H4 (cell line): ENCODE measurements around the gene SLC16A8. TPM values are rescaled to one million over a fixed set of nuclear protein-coding genes. Genes with fewer than 3 reads are reported as not detected.
A peak's percentile ranks its signal among the peaks of the same experiment; 100 is the strongest.
"Not testable (repeated sequence)": the region's sequence is repeated elsewhere in the genome, so short reads cannot be mapped to it uniquely, and the experiment has no call there.

Source experiments
- DNase-seq: peaks from one replicate; pipeline ENCODE4 v3.0.0-alpha.2; 2015; ENCODE audit warnings: low spot score
- total RNA-seq: library from RNA; depleted of rRNA; stranded (reverse); fragments of >200 nt; shearing (Covaris generic); gene quantifications from 2 replicates; pipeline ENCODE4 v1.2.3, GENCODE V29; 2014

SLC16A8 gene
- total RNA-seq, 1 experiment from 2014 or later: not detected

DNA sequence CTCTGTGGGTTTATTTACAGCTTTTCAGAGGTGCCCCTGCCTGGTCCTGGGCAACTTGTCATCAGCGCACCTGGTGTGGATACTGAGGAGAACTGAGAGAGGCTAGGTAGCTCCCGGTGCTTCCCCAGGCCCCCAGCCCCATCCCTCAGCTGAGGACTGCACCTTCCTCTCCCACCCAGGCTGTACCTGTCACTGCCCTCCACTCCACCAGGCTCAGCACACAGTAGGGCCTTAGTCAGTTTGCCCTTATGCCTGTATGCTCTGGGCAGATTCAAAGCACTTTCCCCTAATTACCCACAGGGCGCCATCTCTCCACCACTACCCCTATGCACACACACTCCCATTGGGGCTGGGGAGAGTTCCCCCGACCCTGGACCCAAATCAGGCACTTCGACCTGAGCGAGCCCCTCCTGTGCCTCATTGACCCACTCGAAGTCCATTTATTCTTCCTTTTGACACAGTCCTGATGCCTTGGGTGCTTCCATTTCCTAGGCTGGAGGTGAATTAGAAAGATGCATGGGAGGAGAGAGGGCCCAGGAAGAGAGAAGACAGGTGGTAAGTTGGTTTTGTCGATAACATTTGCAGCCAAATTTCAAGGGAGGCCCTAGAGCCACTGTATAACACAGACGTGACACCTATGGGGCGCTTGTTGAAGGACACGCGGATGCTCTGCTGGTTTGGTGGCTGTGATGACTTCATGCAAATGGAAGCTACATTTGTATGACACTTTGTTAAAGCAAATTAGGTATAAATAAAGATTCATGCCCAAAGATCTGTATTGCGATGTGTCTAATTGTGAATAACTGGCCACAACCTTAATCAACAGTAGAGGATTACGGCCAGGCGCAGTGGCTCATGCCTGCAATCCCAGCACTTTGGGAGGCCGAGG lies 40.6 kb downstream of the SLC16A8 start:
- DNase-seq: no peak

DNA sequence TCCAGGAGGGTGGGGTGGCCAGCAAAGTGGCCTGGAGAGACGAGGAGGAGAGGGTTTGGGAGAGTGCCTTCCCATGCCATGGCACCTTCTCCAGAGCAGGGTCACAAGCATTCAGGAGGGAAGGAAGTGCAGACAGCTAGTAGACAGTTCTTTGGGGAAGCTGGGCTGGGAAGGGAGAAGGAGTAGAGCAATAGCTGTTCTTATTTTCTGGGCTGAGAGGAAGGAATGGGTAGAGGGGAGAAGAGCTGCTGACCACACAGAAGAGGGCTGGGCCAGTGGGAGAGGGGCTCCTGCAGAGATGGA lies 41.5 kb downstream of the SLC16A8 start:
- no peak for DNase-seq

DNA sequence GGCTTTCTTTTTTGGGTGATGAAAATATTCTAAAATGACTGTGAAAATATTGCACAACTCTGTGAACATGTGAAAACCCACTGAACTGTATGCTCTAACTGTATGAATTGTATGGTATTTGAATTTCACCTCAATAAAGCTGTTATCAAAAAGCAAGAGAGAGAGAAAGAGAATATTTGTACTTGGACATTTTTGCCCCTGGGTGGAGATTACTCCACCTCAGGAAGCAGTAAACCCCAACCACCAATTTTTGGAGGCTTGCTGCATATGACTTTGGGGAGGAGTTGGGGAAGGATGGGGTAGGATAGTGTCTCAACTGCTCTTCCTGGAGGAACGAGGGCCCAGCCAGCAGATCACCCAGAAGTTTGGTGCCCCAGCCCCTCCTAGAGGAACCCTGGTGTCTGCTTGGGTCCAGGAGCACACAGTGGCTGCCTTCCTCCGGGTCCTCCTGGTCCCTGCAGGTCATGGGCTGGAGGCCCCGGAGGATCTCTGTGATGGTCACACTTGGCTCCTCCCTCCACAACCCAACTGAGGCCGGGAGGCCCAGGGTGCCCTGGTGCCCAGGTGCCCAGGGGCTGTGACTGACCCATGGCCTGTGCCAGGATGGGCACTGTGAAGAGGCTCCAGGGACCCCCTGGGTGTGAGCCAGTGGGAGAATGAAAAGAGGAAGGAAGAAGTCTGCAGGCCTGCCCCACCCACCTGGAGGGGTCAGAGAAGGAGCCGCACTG lies 42.1 kb downstream of the SLC16A8 start:
- no peak for DNase-seq

DNA sequence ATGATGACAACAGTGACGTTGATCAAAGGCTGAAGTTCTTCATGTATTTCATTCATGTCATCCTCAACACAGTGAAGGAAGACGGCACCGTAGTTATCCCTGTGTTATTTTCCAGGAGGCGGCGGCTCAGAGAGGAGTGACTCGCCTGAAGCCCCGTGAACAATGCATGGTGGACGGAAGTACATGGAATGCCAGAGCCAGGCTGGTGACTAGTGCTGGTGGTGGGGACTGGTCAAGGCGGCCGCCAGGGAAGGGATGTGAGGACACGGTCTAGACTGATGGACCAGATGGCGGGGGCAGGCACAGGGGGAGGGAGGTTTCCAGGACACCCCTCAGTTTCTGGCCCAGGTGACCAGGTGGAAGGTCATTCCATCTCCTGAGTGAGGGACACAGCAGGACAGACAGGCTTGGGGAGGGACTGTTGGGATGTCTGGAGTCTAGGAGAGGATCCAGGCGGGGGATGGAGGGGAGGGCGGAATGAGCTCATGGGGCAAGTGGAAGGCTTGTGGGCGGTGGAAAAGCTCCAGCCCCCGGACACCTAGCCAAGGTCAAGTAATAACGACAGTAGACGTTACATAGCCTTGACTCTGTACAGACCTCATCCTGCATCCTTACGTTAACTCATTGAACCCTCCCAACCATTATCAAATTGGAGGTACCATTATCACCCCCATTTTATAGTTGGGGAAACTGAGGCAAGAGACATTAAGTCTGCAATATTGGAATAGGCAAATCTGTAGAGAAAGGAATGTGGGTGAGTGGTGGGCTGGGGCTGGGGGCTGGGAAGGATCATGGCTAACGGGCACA lies 42.8 kb downstream of the SLC16A8 start:
- DNase-seq: no peak

DNA sequence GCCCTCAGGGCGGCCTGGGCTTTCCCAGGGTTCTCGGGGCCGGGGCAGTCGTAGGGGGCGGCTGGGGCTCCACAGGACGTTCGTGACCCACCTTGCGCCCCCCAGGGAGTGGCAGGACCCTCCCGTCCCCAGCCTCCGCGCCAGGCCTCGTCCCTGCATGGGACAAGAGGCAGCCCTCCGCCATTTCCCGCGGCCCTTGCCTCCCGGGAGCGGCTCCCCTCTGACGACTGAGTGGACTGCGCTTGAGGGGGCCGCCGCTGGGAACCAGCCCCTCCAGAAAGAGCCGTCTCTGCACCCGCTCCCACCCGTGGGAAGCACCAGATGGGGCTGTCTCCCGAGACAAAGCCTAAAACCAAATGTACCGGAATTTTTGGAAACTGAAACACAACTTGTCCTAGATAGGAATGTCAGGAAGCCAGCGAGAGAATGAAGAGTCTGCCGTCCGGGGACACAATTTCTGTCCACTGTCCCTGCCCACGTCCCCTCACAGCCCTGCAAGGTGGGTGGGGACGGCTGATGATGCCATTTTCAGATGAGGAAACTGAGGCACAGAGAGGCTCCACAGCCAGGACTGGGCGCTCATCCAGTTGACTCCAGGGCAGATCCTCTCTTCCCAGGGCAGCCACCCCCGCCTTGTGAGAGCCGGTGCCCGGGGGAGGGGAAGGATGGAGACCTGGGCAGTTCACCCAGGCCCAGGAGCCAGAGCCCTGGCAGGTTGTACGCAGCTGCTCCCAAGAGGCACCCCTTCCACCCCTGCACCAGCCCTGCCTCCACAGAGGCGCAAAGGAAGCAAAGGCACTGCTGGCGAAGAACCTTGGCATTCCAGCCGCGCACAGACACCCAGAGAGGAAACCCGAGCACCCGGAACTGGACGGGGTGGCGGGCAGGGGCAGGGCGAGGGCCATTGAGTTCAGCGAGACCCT lies 44.8 kb downstream of the SLC16A8 start:
- no peak for DNase-seq

DNA sequence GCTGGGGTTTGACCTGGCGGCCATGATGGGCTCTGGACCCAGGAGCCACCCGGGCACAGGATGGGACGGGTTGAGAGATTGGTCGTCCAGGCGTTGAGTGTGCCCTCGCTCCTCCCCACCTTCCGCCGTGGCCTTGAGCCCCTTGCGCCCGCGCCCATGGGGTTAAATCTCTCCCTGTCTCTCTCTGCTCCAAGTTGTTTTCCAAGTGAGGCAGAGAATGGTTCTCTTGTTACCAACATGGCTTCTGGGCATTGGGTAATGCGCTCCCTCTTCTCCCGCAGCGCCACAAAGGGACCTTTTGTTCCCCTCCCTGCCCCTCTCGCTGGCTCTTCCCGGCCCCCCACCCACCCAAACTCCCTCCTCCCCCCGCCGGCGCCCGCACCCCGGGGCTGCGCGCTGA lies 45.6 kb downstream of the SLC16A8 start:
- DNase-seq: no peak

DNA sequence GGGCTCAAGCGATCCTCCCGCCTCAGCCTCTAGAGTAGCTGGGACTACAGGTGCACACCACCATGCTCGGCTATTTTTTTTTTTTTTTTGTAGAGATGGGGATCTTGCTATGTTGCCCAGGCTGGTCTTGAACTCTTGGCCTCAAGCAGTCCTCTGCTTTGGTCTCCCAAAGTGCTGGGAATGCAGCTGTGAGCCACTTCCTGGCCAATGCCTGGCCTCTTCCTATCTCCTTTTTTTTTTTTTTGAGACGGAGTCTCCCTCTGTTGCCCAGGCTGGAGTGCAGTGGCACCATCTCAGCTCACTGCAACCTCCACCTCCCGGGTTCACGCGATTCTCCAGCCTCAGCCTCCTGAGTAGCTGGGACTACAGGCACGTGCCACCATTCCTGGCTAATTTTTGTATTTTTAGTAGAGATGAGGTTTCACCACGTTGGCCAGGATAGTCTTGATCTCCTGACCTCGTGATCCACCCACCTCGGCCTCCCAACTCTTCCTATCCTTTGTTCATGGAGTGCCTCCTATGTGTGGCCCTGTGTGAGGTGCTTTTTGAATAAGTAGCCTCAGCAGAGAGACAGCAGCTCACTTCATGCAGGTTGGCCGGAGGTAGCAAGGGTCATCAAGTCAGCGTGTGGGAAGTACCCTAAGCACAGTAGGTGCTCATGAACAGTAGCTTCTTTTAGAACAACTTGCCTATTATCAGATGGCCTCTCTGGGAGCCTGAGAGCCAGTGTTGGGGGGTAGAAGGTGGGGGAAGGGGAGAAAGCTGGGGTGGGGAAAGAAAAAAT lies 46.4 kb downstream of the SLC16A8 start:
- DNase-seq: not testable (repeated sequence)

DNA sequence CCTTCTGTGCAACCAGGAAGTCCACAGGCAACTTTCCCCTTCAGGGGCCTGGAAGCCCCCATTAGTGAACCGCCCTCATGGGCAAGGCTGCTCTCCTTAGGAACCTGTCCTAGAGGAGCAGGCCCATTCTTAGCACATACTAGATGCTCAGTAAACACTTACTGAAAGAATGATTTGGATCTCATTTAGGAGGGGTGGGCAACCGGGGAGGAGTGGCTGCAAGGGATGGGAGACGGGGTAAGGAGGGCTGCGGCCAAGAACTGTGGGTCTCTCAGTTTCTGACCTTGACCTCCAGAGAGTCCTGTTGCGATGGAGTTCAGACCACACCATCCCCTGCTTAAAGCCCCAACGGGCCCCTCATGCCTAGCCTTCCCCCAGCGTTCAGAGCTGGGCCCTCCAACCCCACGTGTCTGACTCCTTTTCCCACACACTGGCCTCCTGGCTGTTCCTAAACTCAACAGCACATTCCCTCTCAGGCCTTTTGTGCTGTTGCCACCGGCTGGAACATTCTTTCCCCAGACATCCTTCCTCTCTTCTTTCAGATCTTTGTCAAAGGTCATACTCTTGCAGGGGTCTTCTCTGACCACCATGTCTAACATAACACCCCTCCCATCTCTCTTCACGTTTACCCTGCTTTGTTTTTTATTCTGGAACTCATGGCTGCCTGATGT lies 47.5 kb downstream of the SLC16A8 start:
- no peak for DNase-seq

DNA sequence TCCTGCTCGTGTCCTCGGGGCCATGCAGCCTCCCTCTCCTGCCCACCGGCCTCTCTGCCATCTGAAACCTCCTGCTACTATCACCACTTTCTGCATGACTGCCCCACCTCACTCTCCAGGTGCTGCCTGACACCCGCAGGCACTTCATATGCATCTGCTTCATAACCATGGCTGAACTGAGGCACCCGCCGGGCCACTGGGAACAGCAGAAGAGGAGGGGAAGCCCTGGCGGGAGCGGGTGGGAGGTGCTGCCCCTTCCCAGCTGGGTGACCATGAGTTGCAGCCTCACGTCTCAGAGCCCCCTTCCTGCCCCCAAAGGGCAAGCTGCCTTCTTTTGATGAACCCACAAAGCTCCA lies 48.5 kb downstream of the SLC16A8 start:
- no peak for DNase-seq

DNA sequence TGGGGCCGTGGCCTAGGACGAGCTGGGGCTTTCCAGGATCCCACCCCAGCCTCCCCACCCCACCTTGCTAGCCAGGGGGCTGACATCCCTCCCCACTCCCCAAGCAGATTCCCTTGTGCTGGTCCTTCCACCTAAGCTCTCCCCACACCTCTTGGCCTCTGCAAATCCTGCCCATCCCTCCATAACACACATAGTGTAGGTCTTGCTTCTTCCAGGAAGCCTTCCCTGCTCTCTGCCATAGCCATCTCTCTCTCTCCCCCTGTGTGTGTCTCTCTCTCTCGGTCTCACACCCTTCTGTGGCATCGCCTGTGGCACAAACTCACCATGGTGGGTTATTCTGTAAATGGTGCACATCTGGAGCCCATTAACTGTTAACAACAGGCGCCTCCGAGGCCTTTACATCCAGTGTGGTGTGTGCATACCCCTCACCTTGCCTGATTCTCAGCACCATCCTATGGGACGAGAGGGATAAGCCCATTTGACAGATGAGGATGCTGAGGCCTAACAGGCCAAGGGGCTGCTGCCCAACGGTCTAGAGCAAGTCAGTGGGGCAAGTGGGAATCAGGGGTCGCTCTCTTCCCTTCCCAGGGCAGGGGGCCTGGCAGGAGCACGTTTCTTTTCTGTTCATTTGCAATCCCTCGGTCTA lies 49.0 kb downstream of the SLC16A8 start:
- no peak for DNase-seq

DNA sequence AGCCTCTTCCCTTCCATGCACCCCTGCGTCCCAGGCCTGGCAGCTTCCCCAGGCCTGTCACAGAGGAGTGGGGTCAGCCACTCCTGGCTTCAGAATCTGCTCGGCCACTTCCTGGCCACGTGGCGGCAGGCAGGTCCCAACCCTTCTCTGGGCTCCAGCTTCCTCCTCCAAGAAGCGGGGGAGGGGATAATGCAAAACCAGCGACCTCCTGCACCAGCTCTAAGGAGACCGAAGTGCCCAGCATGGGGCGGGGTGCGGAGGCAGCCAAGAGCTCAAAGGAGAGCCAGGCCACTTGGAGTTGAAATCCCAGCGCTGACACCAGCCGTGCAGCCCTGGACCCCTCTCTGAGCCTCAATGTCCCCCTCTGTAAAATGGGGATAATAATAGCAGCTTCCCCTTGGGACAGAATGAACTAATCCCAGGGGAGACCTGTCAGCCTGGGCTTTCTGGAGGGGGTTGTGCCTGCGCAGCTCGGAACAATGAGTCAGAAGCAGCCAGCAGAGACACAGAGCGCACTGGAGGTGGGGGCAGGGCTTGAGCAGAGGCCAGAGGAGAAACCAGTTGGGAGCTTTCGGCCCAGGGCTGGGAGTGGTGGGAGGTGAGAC lies 49.6 kb downstream of the SLC16A8 start:
- DNase-seq: peak; percentile 87

DNA sequence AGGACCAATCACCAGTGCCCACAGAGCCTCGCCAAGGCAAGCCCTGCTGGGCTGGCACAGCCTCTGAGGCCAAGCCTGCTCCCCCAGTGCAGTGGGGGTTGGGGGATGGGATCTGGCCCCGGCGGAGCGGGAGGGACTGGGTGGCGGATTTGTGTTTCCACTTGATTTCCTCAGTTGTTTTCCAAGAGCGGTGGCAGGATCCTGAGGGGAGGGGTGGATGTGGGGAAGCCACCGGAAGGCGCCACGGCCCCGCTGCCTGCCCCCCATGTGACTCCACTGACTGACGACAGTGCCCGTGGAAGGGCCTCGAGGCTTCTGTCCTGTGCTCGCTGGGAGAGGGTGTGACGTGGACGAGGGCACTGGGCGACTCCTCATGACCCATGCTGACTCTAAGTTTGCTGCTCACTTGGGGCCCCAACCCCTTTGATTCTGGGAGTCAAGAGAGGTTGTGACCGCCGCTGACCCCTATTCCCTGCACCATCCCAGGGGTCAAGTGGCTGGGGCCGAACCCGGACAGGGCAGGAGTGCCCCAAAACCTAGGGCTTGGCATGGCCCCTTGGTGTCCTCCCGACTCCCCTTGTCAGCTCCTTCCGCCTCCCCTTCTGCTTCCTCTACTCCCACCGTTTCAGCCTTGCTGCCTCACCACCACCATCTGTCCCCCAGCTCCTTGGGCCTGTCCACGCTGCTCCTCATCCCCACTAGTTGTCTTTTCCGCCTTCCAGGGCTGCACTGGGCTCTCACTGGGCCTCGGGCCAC lies 50.3 kb downstream of the SLC16A8 start:
- no peak for DNase-seq

DNA sequence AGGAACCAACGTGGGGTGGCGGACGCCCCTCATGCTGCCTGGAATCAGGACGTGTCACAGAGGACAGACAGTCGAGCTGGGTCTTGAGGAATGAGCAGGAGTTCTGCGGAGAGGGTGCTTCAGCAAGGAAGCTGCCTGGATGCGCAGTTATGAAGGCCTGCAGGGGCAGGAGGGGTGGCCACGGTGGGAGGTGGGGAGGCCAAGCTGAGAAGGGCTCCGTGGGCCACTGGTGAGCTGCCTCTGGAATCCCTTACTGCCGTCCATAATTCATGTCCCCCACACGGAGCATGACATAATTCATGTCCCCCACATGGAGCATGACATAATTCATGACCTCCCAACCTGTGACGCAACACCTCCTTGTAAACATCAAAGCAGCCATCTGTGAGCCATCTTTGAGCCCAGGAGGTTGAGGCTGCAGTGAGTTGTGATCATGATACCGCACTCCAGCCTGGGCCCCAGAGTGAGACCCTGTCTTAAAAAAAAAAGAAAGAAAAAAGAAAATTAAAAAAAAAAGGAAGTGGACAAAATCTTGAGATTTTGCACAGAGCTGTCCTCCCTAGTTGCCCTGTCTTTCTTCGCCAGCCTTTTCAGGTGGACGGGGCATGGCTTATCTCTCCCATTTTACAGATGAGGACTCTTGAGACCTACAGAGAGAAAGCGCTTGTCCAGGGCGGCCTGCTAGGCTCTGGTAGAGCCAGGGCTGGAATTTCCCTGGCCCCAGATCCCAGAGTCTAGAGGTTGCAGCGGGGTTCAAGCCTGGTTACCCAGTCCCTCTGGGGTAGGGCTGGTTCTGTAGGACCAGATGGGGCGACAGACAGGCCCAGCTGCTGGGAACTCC lies 51.1 kb downstream of the SLC16A8 start:
- DNase-seq: peak; percentile 42

DNA sequence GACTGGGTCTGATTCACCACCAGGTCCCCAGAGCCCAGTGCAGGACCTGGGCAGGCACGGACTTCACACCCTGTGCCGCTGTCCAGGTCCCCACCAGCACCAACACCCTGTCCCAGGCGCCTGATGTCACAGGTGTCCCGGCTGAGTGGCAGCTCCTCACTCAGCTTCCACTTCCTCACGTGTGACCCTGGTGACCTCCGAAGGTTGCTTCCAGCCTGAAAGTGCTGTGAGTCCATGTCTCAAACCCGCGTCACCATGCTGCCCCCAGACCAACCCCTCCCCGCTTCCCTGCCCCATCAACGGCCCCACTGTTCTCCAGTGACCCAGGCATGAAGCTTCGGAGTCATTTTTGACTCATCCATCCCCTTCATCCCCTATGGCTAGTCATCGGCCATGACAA lies 52.5 kb downstream of the SLC16A8 start:
- no peak for DNase-seq

DNA sequence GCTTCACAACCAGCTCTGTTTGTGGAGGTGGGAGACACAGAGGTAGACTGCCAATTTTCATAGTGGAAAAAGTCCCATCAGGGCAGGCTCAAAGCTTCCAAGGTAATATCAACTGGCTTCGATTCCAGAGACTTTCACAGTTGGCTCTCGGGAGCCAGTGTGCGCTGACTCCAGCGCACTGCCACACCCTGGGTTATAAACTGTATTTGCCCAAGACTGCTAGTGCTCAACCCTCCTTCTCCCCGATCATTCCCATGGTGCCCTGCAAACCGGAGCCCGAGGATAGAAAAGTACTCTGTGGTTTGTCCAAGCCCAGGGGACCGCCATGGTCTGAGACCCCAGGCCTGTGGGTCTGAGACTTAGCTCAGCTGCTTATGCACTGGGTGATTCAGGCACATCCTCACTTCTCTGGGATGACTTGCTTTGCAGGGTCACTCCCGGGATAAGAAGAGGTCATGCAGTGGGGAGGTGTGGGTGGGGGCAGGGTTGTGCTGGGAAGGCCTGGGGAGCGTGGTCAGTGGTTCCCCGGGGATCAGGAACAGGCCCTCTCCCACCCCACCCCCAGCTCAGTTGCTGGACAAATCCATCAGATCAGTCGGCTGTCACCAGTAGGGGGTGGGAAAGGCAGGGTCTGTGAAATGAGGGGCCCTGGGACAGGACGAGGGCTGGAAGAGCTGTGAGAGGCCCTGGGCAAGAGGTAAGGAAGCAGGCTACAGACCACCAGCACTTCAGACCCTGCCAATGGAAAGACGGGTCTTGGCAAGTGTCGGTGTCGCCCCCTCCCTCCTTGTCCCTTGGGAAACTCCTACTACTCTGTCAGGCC lies 53.5 kb downstream of the SLC16A8 start:
- no peak for DNase-seq

DNA sequence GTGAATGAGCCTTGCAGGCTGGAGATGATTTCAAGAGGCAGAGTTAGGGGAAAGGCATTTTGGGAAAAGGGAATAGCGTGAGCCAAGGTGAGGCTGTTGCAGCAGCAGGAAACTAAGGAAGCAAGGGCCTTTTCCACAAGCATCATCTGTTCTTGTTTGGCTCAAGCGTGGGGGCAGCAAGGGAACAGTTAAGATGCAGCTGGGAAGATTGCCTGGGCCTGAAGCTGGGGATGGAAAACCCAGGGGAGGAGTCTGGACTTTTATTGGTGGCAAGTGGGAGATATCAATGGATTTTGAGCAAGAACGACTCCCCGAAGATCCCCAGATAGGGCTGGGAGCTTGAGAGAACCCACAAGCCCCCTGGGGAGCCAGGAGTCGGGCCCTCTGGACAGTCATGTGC lies 54.1 kb downstream of the SLC16A8 start:
- no peak for DNase-seq

DNA sequence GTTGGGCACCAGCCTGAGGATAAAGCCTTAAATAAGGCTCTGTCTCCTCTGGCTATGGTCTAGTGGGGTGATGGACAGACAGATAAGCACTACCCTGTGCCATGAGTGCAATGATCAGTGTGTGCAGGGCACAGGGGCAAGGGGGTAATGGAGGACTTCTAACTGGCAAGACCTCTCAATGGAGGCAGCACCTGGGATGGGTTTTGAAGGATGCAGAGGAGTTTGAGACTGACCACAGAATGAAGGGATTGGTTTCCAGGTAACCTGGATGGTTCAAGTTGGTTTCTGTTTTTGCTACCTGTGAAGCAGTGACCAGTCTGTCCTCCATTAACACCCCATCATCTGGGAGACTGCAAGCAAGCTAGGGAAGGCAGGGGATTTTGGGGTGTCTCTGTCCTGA lies 54.6 kb downstream of the SLC16A8 start:
- DNase-seq: no peak
